ENCODE measurements around the gene NR3C2. TPM values are rescaled to one million over a fixed set of nuclear protein-coding genes. Genes with fewer than 3 reads are reported as not detected.

NR3C2 gene
- total and polyA plus RNA-seq, 4 donors: 2.8 to 43.9 (median 11.5) TPM

- H3K27me3 ChIP-seq (ENCODE audit: control insufficient read depth in 3 of 3, insufficient read depth in 3 of 3, low read length in 2 of 3): no peaks in the 10 kb centered on the region
- TF ChIP-seq CTCF (IDR thresholded peaks at IDR 0.05; ENCODE audit: control extremely low read depth, extremely low read depth): no peak
These were observed 88.0 kb downstream of the NR3C2 start for GRCh38 chr4:148354186-148354585.

GRCh38 chr4:148353571-148353970, 88.6 kb downstream of the NR3C2 start:
- Histone ChIP-seq H3K27me3 (ENCODE audit: control insufficient read depth in 3 of 3, insufficient read depth in 3 of 3, low read length in 2 of 3) (no peaks in the 10 kb centered on the region), H3K4me3 (no peak overlapping the region), H3K27ac (ENCODE audit: low read depth in 1 of 2, low read length in 1 of 2) (no peak overlapping the region), H3K36me3 (ENCODE audit: control insufficient read depth in 4 of 4, insufficient read depth in 4 of 4, low read length in 4 of 4) (no peaks in the 10 kb centered on the region), H3K9me3 (ENCODE audit: control insufficient read depth in 4 of 4, insufficient read depth in 3 of 4, low read length in 3 of 4) (no peaks in the 10 kb centered on the region), H3K4me1 (ENCODE audit: control insufficient read depth in 5 of 5, insufficient read depth in 5 of 5, low read length in 5 of 5) (peaks cover 0 to 7% (median 0%) of the 10 kb centered on the region in 5 donors), H3K9ac (ENCODE audit: insufficient read depth in 1 of 2, low read length in 2 of 2) (no peak overlapping the region)
- DNase-seq: no peak
- no peak for ATAC-seq (ENCODE audit: insufficient read depth, low FRiP score)
- no peak for TF ChIP-seq CTCF (IDR thresholded peaks at IDR 0.05; ENCODE audit: control extremely low read depth, extremely low read depth)

More at GRCh38 chr4:148354186-148354585, 88.0 kb downstream of the NR3C2 start:
- 84 to 91% methylated on average over 4 of the region's 4 CpGs for WGBS, 2 donors
- Histone ChIP-seq H3K27ac (ENCODE audit: low read depth in 1 of 2, low read length in 1 of 2) (no peak overlapping the region), H3K36me3 (ENCODE audit: control insufficient read depth in 4 of 4, insufficient read depth in 4 of 4, low read length in 4 of 4) (no peaks in the 10 kb centered on the region), H3K9ac (ENCODE audit: insufficient read depth in 1 of 2, low read length in 2 of 2) (no peak overlapping the region), H3K9me3 (ENCODE audit: control insufficient read depth in 4 of 4, insufficient read depth in 3 of 4, low read length in 3 of 4) (no peaks in the 10 kb centered on the region), H3K4me3 (no peak overlapping the region), H3K4me1 (ENCODE audit: control insufficient read depth in 5 of 5, insufficient read depth in 5 of 5, low read length in 5 of 5) (peaks cover 0 to 7% (median 0%) of the 10 kb centered on the region in 5 donors)
- DNase-seq (no peak), ATAC-seq (ENCODE audit: insufficient read depth, low FRiP score) (no peak)

- Histone ChIP-seq H3K4me3 (no peak overlapping the region), H3K9ac (ENCODE audit: insufficient read depth in 1 of 2, low read length in 2 of 2) (no peak overlapping the region), H3K27me3 (ENCODE audit: control insufficient read depth in 3 of 3, insufficient read depth in 3 of 3, low read length in 2 of 3) (no peaks in the 10 kb centered on the region), H3K27ac (ENCODE audit: low read depth in 1 of 2, low read length in 1 of 2) (no peak overlapping the region), H3K4me1 (ENCODE audit: control insufficient read depth in 5 of 5, insufficient read depth in 5 of 5, low read length in 5 of 5) (peaks cover 0 to 9% (median 7%) of the 10 kb centered on the region in 5 donors), H3K36me3 (ENCODE audit: control insufficient read depth in 4 of 4, insufficient read depth in 4 of 4, low read length in 4 of 4) (no peaks in the 10 kb centered on the region), H3K9me3 (ENCODE audit: control insufficient read depth in 4 of 4, insufficient read depth in 3 of 4, low read length in 3 of 4) (no peaks in the 10 kb centered on the region)
- DNase-seq: no peak
- WGBS, 2 donors: 82 to 90% methylated on average over 2 of the region's 2 CpGs
- no peak for TF ChIP-seq CTCF (IDR thresholded peaks at IDR 0.05; ENCODE audit: control extremely low read depth, extremely low read depth)
- ATAC-seq (ENCODE audit: insufficient read depth, low FRiP score): no peak
These were observed 93.1 kb downstream of the NR3C2 start for GRCh38 chr4:148349153-148349552.

GRCh38 chr4:148346657-148347056, 95.6 kb downstream of the NR3C2 start:
- Histone ChIP-seq H3K27me3 (ENCODE audit: control insufficient read depth in 3 of 3, insufficient read depth in 3 of 3, low read length in 2 of 3) (no peaks in the 10 kb centered on the region), H3K4me3 (no peak overlapping the region), H3K9me3 (ENCODE audit: control insufficient read depth in 4 of 4, insufficient read depth in 3 of 4, low read length in 3 of 4) (no peaks in the 10 kb centered on the region), H3K36me3 (ENCODE audit: control insufficient read depth in 4 of 4, insufficient read depth in 4 of 4, low read length in 4 of 4) (no peaks in the 10 kb centered on the region), H3K9ac (ENCODE audit: insufficient read depth in 1 of 2, low read length in 2 of 2) (no peak overlapping the region), H3K27ac (ENCODE audit: low read depth in 1 of 2, low read length in 1 of 2) (no peak overlapping the region), H3K4me1 (ENCODE audit: control insufficient read depth in 5 of 5, insufficient read depth in 5 of 5, low read length in 5 of 5) (peaks cover 0 to 14% (median 9%) of the 10 kb centered on the region in 5 donors)
- TF ChIP-seq CTCF (IDR thresholded peaks at IDR 0.05; ENCODE audit: control extremely low read depth, extremely low read depth): no peak
- ATAC-seq (ENCODE audit: insufficient read depth, low FRiP score): no peak
- DNase-seq: no peak
- 93 to 95% methylated on average over 2 of the region's 2 CpGs for WGBS, 2 donors

All from lung (tissue), 12 donors.